Colonic mucosa (tissue), 4 donors: ENCODE data around the gene S100A16. TPM values are rescaled to one million over a fixed set of nuclear protein-coding genes. Genes with fewer than 3 reads are reported as not detected.

Experiments
- DNase-seq: peaks from one replicate; pipeline ENCODE4 v3.0.0-alpha.2; 2020
- H3K27ac ChIP-seq: fragments of 200-600 bp; one replicate; pipeline ENCODE4 v1.8.0; 2021
- H3K27me3 ChIP-seq: fragments of 200-600 bp; one replicate; pipeline ENCODE4 v1.8.0; 2021
- H3K36me3 ChIP-seq: fragments of 200-600 bp; one replicate; pipeline ENCODE4 v1.8.0; 2021
- H3K4me1 ChIP-seq: fragments of 200-600 bp; one replicate; pipeline ENCODE4 v1.8.0; 2021; ENCODE audit warnings: mild to moderate bottlenecking
- H3K4me3 ChIP-seq: fragments of 200-600 bp; one replicate; pipeline ENCODE4 v1.8.0; 2021
- H3K9ac ChIP-seq, 2 donors: one replicate each; pipeline ENCODE4 v1.7.0; 2013; ENCODE audit warnings: control low read depth in 2 of 2, low read depth in 2 of 2, low read length in 2 of 2
- H3K9me3 ChIP-seq: fragments of 200-600 bp; one replicate; pipeline ENCODE4 v1.8.0; 2021
- CTCF ChIP-seq: fragments of 200-600 bp; IDR thresholded peaks from one replicate; pipeline ENCODE4 v1.8.0; 2022; ENCODE audit warnings: antibody characterized with exemption, mild to moderate bottlenecking
- intact Hi-C: fragments of 100-400 bp; cut with DNase I; formaldehyde crosslinking; loops from one replicate; pipeline ENCODE4 v1.14.1; 2022
- total RNA-seq, 2 donors: library from RNA; stranded (reverse); fragmentation: NEBNext Ultra II Directional in 1 of 2; extraction: Animal tissue kit (Norgen Biotek cat#: 25700) in 1 of 2; gene quantifications; one replicate each; pipeline ENCODE4 v1.2.1, GENCODE V29; 2021
- donor health status: healthy.
- donor health status: DM: no; HTN: no; CAD: no.
- donor health status: DM: no; HTN: no; CAD: no.

The S100A16 gene
- total RNA-seq, 2 donors from 2014 or later = 232 to 288 TPM

DNA sequence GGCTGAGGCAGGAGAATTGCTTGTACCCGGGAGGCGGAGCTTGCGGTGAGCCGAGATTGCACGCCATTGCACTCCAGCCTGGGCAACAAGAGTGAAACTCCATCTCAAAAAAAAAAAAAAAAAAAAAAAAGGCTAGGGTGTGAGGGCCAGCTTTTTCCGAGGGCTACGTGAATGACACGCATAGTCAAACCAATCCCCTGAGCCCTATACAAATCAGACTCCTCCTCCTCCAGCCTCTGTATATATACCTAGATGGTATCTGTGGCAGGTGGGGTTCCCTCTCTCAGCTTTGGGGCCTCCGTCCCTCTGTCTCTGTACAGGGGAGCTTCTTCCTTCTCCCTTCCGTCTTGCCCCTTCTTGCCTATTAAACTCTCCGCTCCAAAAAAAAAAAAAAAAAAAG is 6.7 kb downstream of the S100A16 start:
- no peaks in the 10 kb centered on the region for H3K27me3 ChIP-seq
- DNase-seq = no peak
- H3K9me3 ChIP-seq = no peaks in the 10 kb centered on the region
- no peak overlapping the region for H3K9ac ChIP-seq
- no peak for TF ChIP-seq CTCF
- H3K27ac ChIP-seq = no peak overlapping the region
- H3K36me3 ChIP-seq = no peaks in the 10 kb centered on the region
- intact Hi-C loops = no loop called here
- peaks cover 16% of the 10 kb centered on the region for H3K4me1 ChIP-seq
- H3K4me3 ChIP-seq = no peak overlapping the region

DNA sequence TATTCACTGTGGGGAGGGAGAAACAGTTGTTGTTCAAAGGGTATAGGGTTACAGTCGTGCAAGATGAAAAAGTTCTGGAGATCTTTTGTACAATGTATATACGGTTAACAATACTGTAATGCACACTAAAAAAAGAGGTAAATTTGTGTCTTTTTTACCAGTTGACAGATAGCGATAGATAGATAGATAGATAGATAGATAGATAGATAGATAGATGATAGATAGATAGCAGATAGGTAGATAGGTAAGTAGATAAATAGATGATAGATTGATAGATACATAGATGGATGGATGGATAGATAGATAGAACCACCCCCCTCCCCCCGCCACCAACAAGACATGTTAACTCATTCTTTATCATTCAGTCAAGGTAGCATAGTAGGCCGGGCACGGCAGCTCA is 10.2 kb downstream of the S100A16 start:
- Histone ChIP-seq H3K9me3 (no peaks in the 10 kb centered on the region), H3K27me3 (no peaks in the 10 kb centered on the region), H3K4me3 (no peak overlapping the region), H3K4me1 (no peaks in the 10 kb centered on the region), H3K27ac (no peak overlapping the region), H3K9ac (no peak overlapping the region), H3K36me3 (no peaks in the 10 kb centered on the region)
- intact Hi-C loops = no loop called here
- no peak for TF ChIP-seq CTCF
- DNase-seq = no peak

DNA sequence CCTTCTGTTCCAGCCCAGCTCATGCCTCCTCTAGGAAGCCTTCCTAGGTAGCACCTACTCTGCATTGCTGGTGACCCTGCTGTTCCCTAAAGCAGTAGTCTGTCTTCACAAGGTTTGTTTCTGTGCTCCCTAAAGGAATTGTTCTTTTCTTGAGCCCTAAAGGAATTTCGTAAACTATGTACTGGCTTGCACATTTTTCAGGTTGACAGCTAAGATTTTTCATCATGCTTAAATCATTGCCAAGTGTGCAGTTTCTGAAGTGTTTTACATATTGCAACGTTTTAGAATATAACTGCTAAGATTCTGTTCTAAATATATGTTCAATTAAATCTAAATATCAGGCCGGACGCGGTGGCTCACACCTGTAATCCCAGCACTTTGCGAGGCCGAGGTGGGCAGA is 13.1 kb downstream of the S100A16 start:
- no peaks in the 10 kb centered on the region for H3K4me1 ChIP-seq
- H3K9ac ChIP-seq = no peak overlapping the region
- no peaks in the 10 kb centered on the region for H3K36me3 ChIP-seq
- H3K27ac ChIP-seq = no peak overlapping the region
- intact Hi-C loops = no loop called here
- no peak overlapping the region for H3K4me3 ChIP-seq
- H3K9me3 ChIP-seq = no peaks in the 10 kb centered on the region
- no peak for TF ChIP-seq CTCF
- DNase-seq = no peak
- no peaks in the 10 kb centered on the region for H3K27me3 ChIP-seq

GRCh38 chr1:153598309-153599172 is 14.4 kb downstream of the S100A16 start:
- no peak overlapping the region for H3K27ac ChIP-seq

DNA sequence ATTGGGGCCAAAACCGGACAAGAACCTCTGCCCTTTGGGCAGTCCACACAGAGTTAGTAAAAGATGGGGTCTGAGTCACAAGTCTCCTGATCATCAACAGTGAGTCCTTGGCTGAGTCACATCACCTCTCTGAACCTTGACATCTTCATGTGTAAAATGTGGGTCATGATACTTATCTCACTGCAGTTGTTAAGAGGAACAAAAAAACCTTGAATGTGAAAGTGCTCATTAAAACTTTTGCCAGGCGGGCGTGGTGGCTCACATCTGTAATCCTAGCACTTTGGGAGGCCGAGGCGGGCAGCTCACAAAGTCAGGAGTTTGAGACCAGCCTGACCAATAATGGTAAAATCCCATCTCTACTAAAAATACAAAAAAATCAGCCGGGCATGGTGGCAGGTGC is 15.7 kb downstream of the S100A16 start:
- peak; percentile 28 for DNase-seq
- H3K36me3 ChIP-seq = no peaks in the 10 kb centered on the region
- no peaks in the 10 kb centered on the region for H3K27me3 ChIP-seq
- H3K9me3 ChIP-seq = no peaks in the 10 kb centered on the region
- intact Hi-C loops = no loop called here
- no peak for TF ChIP-seq CTCF
- no peaks in the 10 kb centered on the region for H3K4me1 ChIP-seq
- no peak overlapping the region for H3K4me3 ChIP-seq
- no peak overlapping the region for H3K9ac ChIP-seq
- H3K27ac ChIP-seq = no peak overlapping the region

More at GRCh38 chr1:153598309-153599172, 14.4 kb downstream of the S100A16 start:
- no peak for TF ChIP-seq CTCF
- intact Hi-C loops = no loop called here
- H3K9me3 ChIP-seq = no peaks in the 10 kb centered on the region
- no peaks in the 10 kb centered on the region for H3K27me3 ChIP-seq
- H3K4me1 ChIP-seq = no peaks in the 10 kb centered on the region
- no peaks in the 10 kb centered on the region for H3K36me3 ChIP-seq
- H3K9ac ChIP-seq = no peak overlapping the region
- no peak for DNase-seq
- no peak overlapping the region for H3K4me3 ChIP-seq
